K562 (cell line): ENCODE results near the gene ZNF528. TPM values are rescaled to one million over a fixed set of nuclear protein-coding genes. Genes with fewer than 3 reads are reported as not detected.

Experiments
- ATAC-seq: fragments of 200-7000 bp; cut with Tn5 transposase; 3 replicates; pipeline ENCODE4 v1.9.1; 2020; ENCODE audit warnings: moderate library complexity
- BruUV-seq: library from RNA; stranded (reverse); fragments of 400-500 nt; replicated peaks from 2 replicates; lab custom pipeline; 2021; lab: Mats Ljungman, UMichigan
- CTCF ChIA-PET: fragments of 300-600 bp; formaldehyde crosslinking; extraction: SDS; loops from one replicate; lab custom pipeline; 2021; ENCODE audit warnings: low intra/inter-chr PET ratio; lab: Yijun Ruan, JAX
- POLR2A ChIA-PET: fragments of 300-600, 350-650 bp; sonication (Branson Sonifier 250); formaldehyde crosslinking; extraction: SDS; loops from one replicate; lab custom pipeline; 2021; ENCODE audit warnings: antibody characterized with exemption, inconsistent platforms; lab: Yijun Ruan, JAX
- DNase-seq, 4 experiments: peaks; one replicate each; pipeline versions ENCODE4 v3.0.0 to v3.0.0-alpha.2; 2011 to 2018; ENCODE audit warnings: low spot score in 3 of 4, mixed read lengths in 3 of 4; ENCODE audit errors: extremely low read depth in 1 of 4
- FAIRE-seq: peaks from 2 replicates; lab custom pipeline; 2011; peaks lifted over from hg19 to GRCh38; lab: Jason Lieb, UNC
- H2AFZ ChIP-seq: 2 replicates; pipeline ENCODE4 v1.6.0; 2011; ENCODE audit warnings: low read depth, low read length, control low read depth, inconsistent platforms
- H3K27ac ChIP-seq: fragments of 200-600 bp; 3 replicates; pipeline ENCODE4 v1.8.0; 2011; ENCODE audit warnings: low read depth, mild to moderate bottlenecking, control low read depth, inconsistent platforms, low read length, moderate library complexity, mixed read lengths; ENCODE audit errors: extremely low read depth
- H3K27me3 ChIP-seq, 2 experiments: fragments of 300-600 bp in 1 of 2; 2 replicates in 1 of 2; 3 replicates in 1 of 2; pipeline versions ENCODE4 v1.6.0 to v1.8.0; 2011; ENCODE audit warnings: inconsistent platforms in 2 of 2, low read length in 2 of 2, mild to moderate bottlenecking in 1 of 2, mixed read lengths in 1 of 2, moderate library complexity in 1 of 2; ENCODE audit not compliant: control insufficient read depth in 2 of 2, insufficient read depth in 2 of 2
- H3K36me3 ChIP-seq: fragments of 300-600 bp; 3 replicates; pipeline ENCODE4 v1.8.0; 2011; ENCODE audit warnings: mild to moderate bottlenecking, low read length, inconsistent platforms; ENCODE audit not compliant: control insufficient read depth, insufficient read depth
- H3K4me1 ChIP-seq, 2 experiments: fragments of 200-600 bp in 1 of 2; replicated peaks in 1 of 2; 2 replicates in 1 of 2; 3 replicates in 1 of 2; pipeline versions ENCODE4 v1.5.1 to v1.8.0; 2011; ENCODE audit warnings: inconsistent platforms in 2 of 2, low read length in 2 of 2, mild to moderate bottlenecking in 1 of 2, mixed read lengths in 1 of 2, moderate library complexity in 1 of 2; ENCODE audit not compliant: control insufficient read depth in 2 of 2, insufficient read depth in 2 of 2
- H3K4me2 ChIP-seq: 2 replicates; pipeline ENCODE4 v1.6.1; 2011; ENCODE audit warnings: low read length, control low read depth, inconsistent platforms, mixed read lengths; ENCODE audit not compliant: insufficient read depth
- H3K4me3 ChIP-seq: fragments of 200-600 bp; sonication (generic), shearing (Covaris generic); 2 replicates; pipeline ENCODE4 v1.5.1; 2016; ENCODE audit warnings: control low read depth, inconsistent platforms
- H3K79me2 ChIP-seq: fragments of 200-600 bp; 3 replicates; pipeline ENCODE4 v1.8.0; 2011; ENCODE audit warnings: low read length, inconsistent platforms; ENCODE audit not compliant: control insufficient read depth, insufficient read depth
- H3K9ac ChIP-seq, 2 experiments: 2 replicates each; pipeline versions ENCODE4 v1.6.0 to v1.6.1; 2011; ENCODE audit warnings: low read depth in 2 of 2, low read length in 2 of 2, control low read depth in 1 of 2, inconsistent platforms in 1 of 2, mild to moderate bottlenecking in 1 of 2, mixed read lengths in 1 of 2; ENCODE audit not compliant: insufficient read depth in 1 of 2
- H3K9me1 ChIP-seq: one replicate; pipeline ENCODE4 v1.6.0; 2011; ENCODE audit warnings: inconsistent platforms, mild to moderate bottlenecking, low read length, moderate library complexity; ENCODE audit not compliant: control insufficient read depth, insufficient read depth
- H3K9me3 ChIP-seq: replicated peaks from 2 replicates; pipeline ENCODE4 v1.5.1; 2011; ENCODE audit warnings: low read depth, low read length, inconsistent platforms; ENCODE audit not compliant: control insufficient read depth, insufficient read depth
- H4K20me1 ChIP-seq: replicated peaks from 2 replicates; pipeline ENCODE4 v1.6.1; 2011; ENCODE audit warnings: low read length, inconsistent platforms, mixed read lengths; ENCODE audit not compliant: control insufficient read depth, insufficient read depth
- E2F6 ChIP-seq, 2 experiments: IDR thresholded peaks; 2 replicates each; pipeline ENCODE4 v1.6.1; 2011; ENCODE audit warnings: borderline replicate concordance in 1 of 2, control low read depth in 1 of 2, low read depth in 1 of 2, low read length in 1 of 2, mild to moderate bottlenecking in 1 of 2, mixed read lengths in 1 of 2, moderate library complexity in 1 of 2; ENCODE audit not compliant: insufficient read depth in 1 of 2, insufficient read length in 1 of 2, poor library complexity in 1 of 2, severe bottlenecking in 1 of 2; ENCODE audit errors: extremely low read depth in 1 of 2
- GABPA ChIP-seq: fragments of 200-800 bp; sonication (Bioruptor generic); conservative IDR thresholded peaks from 2 replicates; pipeline ENCODE4 v1.6.1; 2016; ENCODE audit warnings: low read depth, missing genetic modification characterization, missing compliant biosample characterization
- L3MBTL2 ChIP-seq: fragments of 450-650 bp; IDR thresholded peaks from 2 replicates; pipeline ENCODE4 v1.6.1; 2016; ENCODE audit warnings: mild to moderate bottlenecking, moderate library complexity
- NFIC ChIP-seq: fragments of 450-650 bp; IDR thresholded peaks from 2 replicates; pipeline ENCODE4 v1.6.1; 2017; ENCODE audit warnings: mild to moderate bottlenecking, inconsistent platforms
- NR2C1 ChIP-seq, 2 experiments: fragments of 450-650 bp; IDR thresholded peaks; 2 replicates each; pipeline ENCODE4 v1.6.1; 2017; ENCODE audit warnings: mild to moderate bottlenecking in 2 of 2, antibody characterized with exemption in 1 of 2, inconsistent platforms in 1 of 2, missing compliant biosample characterization in 1 of 2, missing genetic modification characterization in 1 of 2
- NRF1 ChIP-seq, 2 experiments: fragments of 450-650 bp; IDR thresholded peaks in 1 of 2; conservative IDR thresholded peaks in 1 of 2; 2 replicates each; pipeline ENCODE4 v1.6.1; 2014; ENCODE audit warnings: mild to moderate bottlenecking in 2 of 2
- POLR3G ChIP-seq: IDR thresholded peaks from 2 replicates; pipeline ENCODE4 v1.6.1; 2011; ENCODE audit not compliant: insufficient read length, insufficient replicate concordance; ENCODE audit errors: extremely low read depth
- RBFOX2 ChIP-seq: fragments of 200-400 bp; formaldehyde crosslinking; IDR thresholded peaks from 2 replicates; pipeline ENCODE4 v1.6.1; 2017; ENCODE audit warnings: low read depth, mild to moderate bottlenecking, low read length, moderate library complexity
- TRIM24 ChIP-seq, 2 experiments: fragments of 450-650 bp; IDR thresholded peaks; 2 replicates each; pipeline ENCODE4 v1.6.1; 2016
- ZNF274 ChIP-seq: IDR thresholded peaks from 2 replicates; pipeline ENCODE4 v1.6.1; 2011; ENCODE audit warnings: low read depth, mild to moderate bottlenecking, low read length, moderate library complexity, borderline replicate concordance
- WGBS: fragments of 100-300 bp; shearing (Covaris generic); methylation state at CpG from one replicate; pipeline ENCODE4 v1.1.6; 2016; ENCODE audit warnings: low coverage, mixed read lengths; ENCODE audit not compliant: insufficient coverage; ENCODE audit errors: missing lambda C conversion rate; 5-methylcytosine and 5-hydroxymethylcytosine counted together
- in situ Hi-C: fragments of 300-500 bp; cut with MboI; formaldehyde crosslinking; loops from 4 replicates; pipeline ENCODE4 v1.15.0; 2018; ENCODE audit warnings: inconsistent platforms, mixed read lengths
- intact Hi-C: fragments of 100-400 bp; cut with micrococcal nuclease; formaldehyde crosslinking; loops from 2 replicates; pipeline ENCODE4 v1.14.2; 2022
- polyA plus RNA-seq, 8 experiments: library from polyadenylated mRNA; depleted of rRNA in 4 of 8; stranded (reverse) in 5 of 8; unstranded in 3 of 8; fragments of >200 nt; fragmentation: Nextera tagmentation in 2 of 8; fragmentation: Illumina TruSeq in 1 of 8; extraction: Ambion mirVana in 2 of 8; extraction: Trizol in 1 of 8; gene quantifications; 2 replicates each; pipeline versions ENCODE4 v1.2.1 to v1.2.3, GENCODE V29; 2011 to 2014; ENCODE audit warnings: inconsistent platforms in 1 of 8, missing spikeins in 1 of 8
- total RNA-seq, 7 experiments: library from RNA; depleted of rRNA in 6 of 7; stranded (reverse); fragments of >200 nt in 6 of 7; fragmentation: Illumina TruSeq in 2 of 7; extraction: Trizol in 2 of 7; gene quantifications; 2 replicates each; pipeline versions ENCODE4 v1.2.1 to v1.2.3, GENCODE V29; 2011 to 2021; ENCODE audit warnings: low replicate concordance in 1 of 7

Gene ZNF528
- total and polyA plus RNA-seq, 9 of the 15 experiments (the other 6 are each of a cell fraction or from before 2014, with no cell fraction given), result 1.2 to 3.9 (median 2.4) TPM

GRCh38 chr19:52366414-52366824, 31.2 kb upstream of the ZNF528 start:
- POLR2A ChIA-PET, result no interaction called here
- intact Hi-C loops, result no loop called here
- CTCF ChIA-PET, result no interaction called here
- Histone ChIP-seq H2AFZ (no peak overlapping the region), H3K79me2 (no peaks in the 10 kb centered on the region), H3K4me3 (no peak overlapping the region), H3K9me1 (no peaks in the 10 kb centered on the region), H3K36me3 (no peaks in the 10 kb centered on the region), H3K9me3 (no peaks in the 10 kb centered on the region; the same call in 1 of the 2 replicates), H3K4me1 (no peaks in the 10 kb centered on the region), H3K4me2 (no peak overlapping the region), H3K27ac (no peak overlapping the region), H3K27me3 (no peaks in the 10 kb centered on the region), H3K9ac (no peak overlapping the region), H4K20me1 (no peaks in the 10 kb centered on the region)
- WGBS, result 4% methylated on average over 8 of the region's 8 CpGs
- in situ Hi-C loops, result no loop called here
- FAIRE-seq, result no peak
- no peak for DNase-seq
- ATAC-seq, result no peak
- TF ChIP-seq ZNF274 (peak; percentile 84), NFIC (no peak)
- BruUV-seq, result no TSS peak

DNA sequence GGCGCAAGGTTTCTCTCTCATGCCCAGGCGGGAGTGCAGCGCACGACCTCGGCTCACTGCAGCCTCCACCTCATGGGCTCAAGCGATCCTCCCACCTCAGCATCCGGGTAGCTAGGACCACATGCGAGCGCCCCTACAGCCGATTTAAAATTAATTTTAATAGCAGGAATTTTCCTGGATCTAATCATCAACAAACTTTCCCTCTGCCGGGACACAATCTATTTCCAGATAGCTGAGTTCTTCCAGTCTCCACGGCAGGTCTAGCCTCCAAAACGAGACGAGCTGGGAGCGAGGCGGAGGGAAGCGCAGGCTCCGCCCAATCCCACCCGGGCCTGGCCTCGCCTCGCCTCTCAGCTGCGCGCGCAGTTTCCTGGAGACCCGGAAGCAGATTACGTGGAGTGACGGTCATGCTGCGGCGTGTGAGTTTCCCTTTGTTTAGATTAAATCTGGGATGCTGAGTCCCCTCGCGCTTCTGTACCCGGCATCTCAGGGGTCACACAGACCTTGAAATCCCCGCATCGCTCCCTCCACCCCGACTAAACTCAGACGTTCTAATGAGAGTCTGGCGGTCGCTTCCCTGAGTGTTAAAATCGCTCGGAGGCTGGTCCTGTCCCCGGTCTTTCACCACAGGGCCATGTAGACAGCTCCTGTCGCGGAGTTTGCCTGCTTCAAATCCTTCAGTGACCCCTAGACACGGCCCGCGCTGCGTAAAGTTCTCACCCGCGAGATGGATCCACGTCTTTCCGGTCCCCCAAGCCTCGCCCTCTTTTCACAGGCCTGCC, 27.9 kb upstream of the ZNF528 start, which contains the start of gene ZNF880:
Gene ZNF880, plus strand, starts transcription at position 365 of the 782 bp plus-strand sequence. Its CDS starts 43 bp downstream, at position 408.
- WGBS, result 20% methylated on average over 50 of the region's 52 CpGs
- ChIA-PET CTCF (no interaction called here), POLR2A (no interaction called here)
- peak; percentile 51 for TF ChIP-seq NR2C1 (IDR thresholded peaks at IDR 0.05)
- TF ChIP-seq NR2C1 (tag; IDR thresholded peaks at IDR 0.05), result no peak
- peak; percentile 76 for TF ChIP-seq GABPA (tag)
- TF ChIP-seq POLR3G, result no peak
- TF ChIP-seq TRIM24 (IDR thresholded peaks at IDR 0.05), result no peak
- TF ChIP-seq RBFOX2, result peak; percentile 42
- TF ChIP-seq E2F6 (IDR thresholded peaks at IDR 0.05; ENCODE audit: borderline replicate concordance in 1 of 2, extremely low read depth in 1 of 2, insufficient read depth in 1 of 2, insufficient read length in 1 of 2, low read depth in 1 of 2, low read length in 1 of 2, poor library complexity in 1 of 2, severe bottlenecking in 1 of 2), result peak in 1 of 2 experiments; percentile 31
- peak; percentile 21; the same call in 1 of the 2 replicates for TF ChIP-seq L3MBTL2
- TF ChIP-seq NRF1 (conservative IDR thresholded peaks at IDR 0.05 in 1 of 2, IDR thresholded peaks at IDR 0.05 in 1 of 2), result peak; percentile 25 to 44; a peak in 2 of 4 replicates
- Histone ChIP-seq H3K36me3 (no peaks in the 10 kb centered on the region), H3K9me1 (no peaks in the 10 kb centered on the region), H4K20me1 (no peaks in the 10 kb centered on the region), H3K4me2 (no peak within 1 kb of the TSS), H3K27ac (no peak within 1 kb of the TSS), H3K27me3 (no peaks in the 10 kb centered on the region), H3K4me1 (no peaks in the 10 kb centered on the region), H2AFZ (no peak within 1 kb of the TSS), H3K79me2 (no peaks in the 10 kb centered on the region), H3K9ac (no peak within 1 kb of the TSS), H3K9me3 (no peaks in the 10 kb centered on the region; the same call in 1 of the 2 replicates), H3K4me3 (peak within 1 kb of the TSS; percentile 23)
- BruUV-seq, result TSS peak; percentile 44
- ATAC-seq (peak; percentile 37; the same call in 1 of the 3 replicates), FAIRE-seq (no peak), DNase-seq (peak; percentile 22 to 41 (median 30))
- intact Hi-C loops, result no loop called here
- in situ Hi-C loops, result no loop called here
